ENCODE measurements around the gene CPSF3.

Gene CPSF3

GRCh38 chr2:9388950-9389911 is 34.2 kb upstream of the CPSF3 start:
- in situ Hi-C loops (cut with MboI; ENCODE audit: low sequenced_read_pairs, unreplicated experiment): no loop called here
- no peak for TF ChIP-seq CTCF (IDR thresholded peaks at IDR 0.05; ENCODE audit: borderline replicate concordance, control extremely low read depth, extremely low read depth, insufficient read depth, missing control alignments)
- peak; percentile 32 for DNase-seq (ENCODE audit: low spot score)

GRCh38 chr2:9390151-9390850 is 33.2 kb upstream of the CPSF3 start:
- in situ Hi-C loops (cut with MboI; ENCODE audit: low sequenced_read_pairs, unreplicated experiment): no loop called here
- TF ChIP-seq CTCF (IDR thresholded peaks at IDR 0.05; ENCODE audit: borderline replicate concordance, control extremely low read depth, extremely low read depth, insufficient read depth, missing control alignments): no peak
- no peak for DNase-seq (ENCODE audit: low spot score)

GRCh38 chr2:9390991-9391390 is 32.5 kb upstream of the CPSF3 start:
- no peak for TF ChIP-seq CTCF (IDR thresholded peaks at IDR 0.05; ENCODE audit: borderline replicate concordance, control extremely low read depth, extremely low read depth, insufficient read depth, missing control alignments)
- DNase-seq (ENCODE audit: low spot score): peak; percentile 18
- in situ Hi-C loops (cut with MboI; ENCODE audit: low sequenced_read_pairs, unreplicated experiment): no loop called here

DNA sequence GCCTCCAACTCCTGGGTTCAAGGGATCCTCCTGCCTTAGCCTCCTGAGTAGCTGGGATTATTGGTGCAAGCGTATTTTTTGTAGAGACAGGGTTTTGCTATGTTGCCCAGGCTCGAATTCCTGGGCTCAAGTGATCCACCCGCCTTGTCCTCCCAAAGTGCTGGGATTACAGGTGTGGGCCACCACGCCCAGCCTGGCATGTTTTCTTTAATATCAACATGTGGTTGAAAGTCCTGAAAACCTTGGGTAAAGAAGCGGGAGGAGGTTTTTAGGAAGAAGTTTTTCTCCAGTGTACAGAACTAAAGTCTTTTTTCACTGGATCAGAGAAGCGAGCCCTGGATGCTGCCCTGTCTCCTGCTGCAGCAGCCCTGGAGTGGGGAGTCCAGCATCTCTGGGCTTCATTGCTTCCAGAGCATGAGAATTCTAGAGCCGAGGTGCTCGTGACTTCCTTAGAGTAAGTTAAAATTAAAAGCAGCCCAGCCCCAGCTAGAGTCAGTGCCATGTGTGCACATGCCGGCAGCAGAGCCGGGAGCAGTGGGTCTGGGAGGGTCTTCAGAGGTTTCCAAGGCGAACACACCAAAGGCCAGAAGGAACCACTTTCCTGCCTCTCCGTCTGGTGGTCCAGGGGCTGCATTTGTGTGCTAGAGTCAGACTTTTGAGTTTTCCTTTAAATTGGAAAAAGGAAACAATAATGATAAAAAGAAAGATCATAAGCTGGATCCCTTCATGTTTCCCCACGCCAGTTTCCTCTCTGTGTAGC is 31.3 kb upstream of the CPSF3 start:
- no peak for TF ChIP-seq CTCF (IDR thresholded peaks at IDR 0.05; ENCODE audit: borderline replicate concordance, control extremely low read depth, extremely low read depth, insufficient read depth, missing control alignments)
- in situ Hi-C loops (cut with MboI; ENCODE audit: low sequenced_read_pairs, unreplicated experiment): no loop called here
- no peak for DNase-seq (ENCODE audit: low spot score)

- no peak for TF ChIP-seq CTCF (IDR thresholded peaks at IDR 0.05; ENCODE audit: borderline replicate concordance, control extremely low read depth, extremely low read depth, insufficient read depth, missing control alignments)
- DNase-seq (ENCODE audit: low spot score): no peak
- in situ Hi-C loops (cut with MboI; ENCODE audit: low sequenced_read_pairs, unreplicated experiment): no loop called here
These were observed 30.3 kb upstream of the CPSF3 start for GRCh38 chr2:9392898-9393765.

All from GM13976 (cell line).